GM12874 (cell line): Measurements from ENCODE around the gene NMT2.
A peak's percentile ranks its signal among the peaks of the same experiment; 100 is the strongest.

ENCODE experiments used
- TF ChIP-seq, protein P1 (sequence below): IDR thresholded peaks from 2 replicates; pipeline ENCODE4 v1.5.1; 2011; ENCODE audit warnings: low read depth, mild to moderate bottlenecking, control low read depth, low read length, moderate library complexity; ENCODE audit not compliant: insufficient read depth

NMT2 gene

DNA sequence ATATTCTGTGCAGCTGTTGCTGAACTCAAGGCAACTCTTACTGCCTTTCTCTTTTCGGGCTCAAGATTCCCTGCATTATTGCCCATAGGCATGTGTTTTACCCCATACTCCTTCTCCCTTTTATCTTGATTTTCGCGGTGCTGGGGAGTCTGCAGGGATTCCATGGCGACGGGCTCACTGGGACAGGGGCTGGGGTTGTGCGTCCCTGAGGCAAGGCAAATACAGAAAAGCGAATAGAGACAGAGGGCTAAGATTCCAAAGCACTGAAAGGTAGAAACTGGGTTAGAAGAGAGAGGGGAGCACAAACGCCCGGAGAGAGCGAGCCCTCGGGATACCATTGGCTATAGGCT is 71.9 kb downstream of the NMT2 start:
- TF ChIP-seq, protein P1, sequence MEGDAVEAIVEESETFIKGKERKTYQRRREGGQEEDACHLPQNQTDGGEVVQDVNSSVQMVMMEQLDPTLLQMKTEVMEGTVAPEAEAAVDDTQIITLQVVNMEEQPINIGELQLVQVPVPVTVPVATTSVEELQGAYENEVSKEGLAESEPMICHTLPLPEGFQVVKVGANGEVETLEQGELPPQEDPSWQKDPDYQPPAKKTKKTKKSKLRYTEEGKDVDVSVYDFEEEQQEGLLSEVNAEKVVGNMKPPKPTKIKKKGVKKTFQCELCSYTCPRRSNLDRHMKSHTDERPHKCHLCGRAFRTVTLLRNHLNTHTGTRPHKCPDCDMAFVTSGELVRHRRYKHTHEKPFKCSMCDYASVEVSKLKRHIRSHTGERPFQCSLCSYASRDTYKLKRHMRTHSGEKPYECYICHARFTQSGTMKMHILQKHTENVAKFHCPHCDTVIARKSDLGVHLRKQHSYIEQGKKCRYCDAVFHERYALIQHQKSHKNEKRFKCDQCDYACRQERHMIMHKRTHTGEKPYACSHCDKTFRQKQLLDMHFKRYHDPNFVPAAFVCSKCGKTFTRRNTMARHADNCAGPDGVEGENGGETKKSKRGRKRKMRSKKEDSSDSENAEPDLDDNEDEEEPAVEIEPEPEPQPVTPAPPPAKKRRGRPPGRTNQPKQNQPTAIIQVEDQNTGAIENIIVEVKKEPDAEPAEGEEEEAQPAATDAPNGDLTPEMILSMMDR, result no peak

DNA sequence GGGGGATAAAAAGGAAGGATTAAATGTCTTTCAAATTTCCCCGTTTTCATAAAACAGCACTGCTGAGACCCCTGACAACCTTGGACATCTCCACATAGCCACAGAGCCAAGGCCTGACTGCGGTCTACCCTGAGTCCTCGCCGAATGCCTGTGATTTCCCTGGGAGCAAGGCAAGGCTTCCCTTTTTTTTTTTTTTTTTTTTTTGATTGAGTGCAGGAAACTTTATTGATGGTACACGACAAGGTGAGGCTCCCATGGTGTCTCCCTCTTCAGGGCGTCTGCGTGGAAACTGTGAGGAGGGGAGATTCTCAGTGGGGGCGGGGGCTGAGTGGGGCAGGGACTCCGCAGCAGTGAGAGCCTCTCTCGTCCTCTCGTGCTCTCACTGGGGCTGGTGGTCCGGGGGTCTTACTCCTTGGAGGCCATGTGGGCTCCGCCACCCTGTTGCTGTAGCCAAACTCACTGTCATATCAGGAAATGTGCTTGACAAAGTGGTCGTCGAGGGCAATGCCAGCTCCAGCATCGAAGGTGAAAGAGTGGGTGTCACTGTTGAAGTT is 75.6 kb downstream of the NMT2 start:
- TF ChIP-seq, protein P1, result no peak

DNA sequence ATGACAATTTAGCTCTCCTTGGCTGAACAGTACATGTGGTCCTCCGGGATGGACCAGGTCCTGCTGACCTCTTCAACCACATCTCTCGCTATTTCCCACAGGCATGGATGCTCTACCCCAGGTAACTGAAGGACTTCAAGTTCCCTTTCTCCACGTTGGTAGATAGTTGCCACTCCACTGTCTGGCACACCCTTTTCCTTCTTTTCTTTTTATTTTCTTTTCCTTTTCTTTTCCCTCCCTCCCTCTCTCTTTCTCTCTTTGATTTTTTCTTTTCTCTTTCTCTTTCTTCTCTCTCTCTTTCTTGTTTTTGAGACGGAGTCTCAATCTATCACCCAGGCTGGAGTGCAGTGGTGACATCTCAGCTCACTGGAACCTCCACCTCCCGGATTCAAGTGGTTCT is 77.1 kb downstream of the NMT2 start:
- TF ChIP-seq, protein P1, result no peak

DNA sequence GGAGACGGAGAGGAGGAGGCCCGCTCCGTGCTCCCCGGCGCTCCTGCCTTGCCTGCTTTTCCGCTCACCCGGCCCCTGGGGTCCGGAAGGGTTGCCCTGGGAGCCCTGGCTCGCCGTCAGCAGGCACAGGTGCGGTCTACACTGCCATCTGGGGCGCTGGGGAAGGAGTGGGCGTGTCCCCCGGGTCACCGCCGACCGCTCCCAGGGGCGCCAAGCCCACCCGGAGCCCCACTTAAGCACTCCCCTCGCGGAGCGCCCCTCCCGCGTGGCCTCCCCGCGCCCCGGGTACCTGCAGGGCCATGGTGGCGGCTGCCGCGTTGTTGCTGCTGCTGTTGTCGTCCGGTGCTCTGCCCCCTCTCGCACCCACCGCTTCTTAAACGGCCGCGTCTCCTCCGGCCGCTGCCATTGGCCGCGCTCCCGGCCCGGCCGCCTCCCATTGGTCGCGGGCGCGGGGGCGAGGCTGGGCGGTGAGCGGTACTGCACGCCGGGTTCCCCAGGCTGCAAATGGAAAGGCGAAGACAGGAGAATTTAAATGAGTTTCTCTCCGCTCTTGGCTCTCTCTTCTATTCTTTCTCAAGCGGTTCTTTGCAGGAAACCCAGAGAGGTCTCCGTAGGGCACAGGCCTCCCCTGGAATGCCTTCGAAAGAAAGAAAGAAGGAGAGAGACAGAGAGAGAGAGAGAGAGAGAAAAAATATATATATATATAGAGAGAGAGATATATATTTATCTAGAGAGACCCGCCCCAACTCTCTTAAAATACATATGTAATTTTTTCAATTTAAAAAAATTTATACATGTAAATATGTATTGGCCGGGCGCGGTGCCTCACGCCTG is 79.8 kb downstream of the NMT2 start, which contains the start of gene ACBD7:
Gene ACBD7, minus strand, starts transcription at position 349 of the 834 bp plus-strand sequence. Its CDS starts 48 bp downstream, at position 301.
- TF ChIP-seq, protein P1, result 0 out of 2 replicates have a peak, but pooled peaks have one; percentile 18

DNA sequence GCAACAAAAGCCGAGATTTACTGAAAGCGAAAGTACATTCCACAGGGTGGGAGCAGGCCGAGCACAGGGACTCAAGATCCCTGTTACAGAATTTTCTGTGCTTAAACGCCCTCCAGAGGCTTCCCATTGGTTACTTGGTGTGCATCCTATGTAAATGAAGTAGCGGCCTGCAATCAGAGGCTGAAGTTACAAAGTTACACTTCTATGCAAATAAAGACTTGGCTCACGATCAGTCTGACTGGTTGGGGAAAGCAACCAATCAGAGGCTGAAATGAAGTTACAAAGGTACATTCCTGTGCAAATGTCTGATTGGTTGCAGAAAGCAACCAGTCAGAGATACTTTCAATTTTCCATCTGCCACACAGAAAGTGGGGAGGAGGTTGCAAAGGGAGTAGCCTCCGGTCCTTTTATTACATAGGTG is 84.0 kb downstream of the NMT2 start:
- TF ChIP-seq, protein P1, result no peak

DNA sequence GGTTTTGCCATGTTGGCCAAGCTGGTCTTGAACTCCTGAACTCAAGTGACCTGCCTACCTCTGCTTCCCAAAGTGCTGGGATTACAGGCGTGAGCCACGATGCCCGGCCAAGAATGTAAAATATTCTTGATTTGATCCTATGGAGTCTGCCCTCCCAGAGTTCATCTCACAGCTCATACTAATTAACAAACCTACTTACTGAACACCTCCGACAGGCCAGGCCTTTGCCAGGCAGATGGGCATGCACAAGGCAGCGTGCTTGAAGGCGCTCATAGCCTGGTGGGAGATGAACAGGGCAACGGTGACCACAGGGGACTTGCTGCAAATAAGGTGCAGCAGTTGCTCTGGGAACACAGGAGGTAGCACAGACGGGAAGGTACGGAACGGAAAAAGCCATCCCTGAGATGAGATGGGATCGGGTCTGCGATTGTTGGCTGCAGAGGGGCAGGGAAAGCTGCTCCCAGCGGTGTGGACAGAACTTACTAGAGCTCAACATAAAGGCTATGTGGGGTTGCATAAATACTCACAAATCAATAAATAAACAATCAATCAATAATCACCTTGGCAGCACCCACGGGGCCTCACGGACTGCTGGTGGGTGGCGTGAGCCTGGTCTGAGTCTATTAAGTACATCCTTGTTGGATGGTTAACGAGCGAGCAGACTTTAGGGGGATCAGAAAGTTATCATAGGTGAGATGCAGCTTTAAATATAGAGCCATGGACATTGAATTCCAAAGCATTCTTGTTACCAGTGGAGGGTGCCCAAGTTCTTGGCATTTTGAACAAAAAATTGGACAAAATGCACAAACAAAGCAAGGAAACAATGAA is 84.6 kb downstream of the NMT2 start:
- TF ChIP-seq, protein P1, result no peak

DNA sequence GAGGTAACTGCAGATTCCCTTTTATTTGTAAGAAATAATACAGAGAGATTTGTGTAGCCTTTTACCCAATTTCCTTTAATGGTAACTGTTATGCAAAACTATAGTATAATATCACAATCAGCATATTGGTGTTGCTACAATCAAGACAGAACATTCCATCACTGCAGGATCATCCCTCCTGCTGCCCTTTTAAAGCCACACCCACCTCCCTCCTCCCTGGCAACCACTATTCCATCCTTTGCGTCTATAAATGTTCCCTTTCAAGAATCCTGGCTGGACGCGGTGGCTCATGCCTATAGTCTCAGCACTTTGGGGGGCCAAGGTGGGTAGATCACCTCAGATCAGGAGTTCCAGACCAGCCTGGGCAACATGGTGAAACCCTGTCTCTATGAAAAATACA is 93.1 kb downstream of the NMT2 start:
- TF ChIP-seq, protein P1, result no peak
